ENCODE results near the gene HOTAIR. TPM values are rescaled to one million over a fixed set of nuclear protein-coding genes. Genes with fewer than 3 reads are reported as not detected.
A peak's percentile ranks its signal among the peaks of the same experiment; 100 is the strongest.

HOTAIR gene
- total RNA-seq, 3 donors from 2014 or later: not detected

DNA sequence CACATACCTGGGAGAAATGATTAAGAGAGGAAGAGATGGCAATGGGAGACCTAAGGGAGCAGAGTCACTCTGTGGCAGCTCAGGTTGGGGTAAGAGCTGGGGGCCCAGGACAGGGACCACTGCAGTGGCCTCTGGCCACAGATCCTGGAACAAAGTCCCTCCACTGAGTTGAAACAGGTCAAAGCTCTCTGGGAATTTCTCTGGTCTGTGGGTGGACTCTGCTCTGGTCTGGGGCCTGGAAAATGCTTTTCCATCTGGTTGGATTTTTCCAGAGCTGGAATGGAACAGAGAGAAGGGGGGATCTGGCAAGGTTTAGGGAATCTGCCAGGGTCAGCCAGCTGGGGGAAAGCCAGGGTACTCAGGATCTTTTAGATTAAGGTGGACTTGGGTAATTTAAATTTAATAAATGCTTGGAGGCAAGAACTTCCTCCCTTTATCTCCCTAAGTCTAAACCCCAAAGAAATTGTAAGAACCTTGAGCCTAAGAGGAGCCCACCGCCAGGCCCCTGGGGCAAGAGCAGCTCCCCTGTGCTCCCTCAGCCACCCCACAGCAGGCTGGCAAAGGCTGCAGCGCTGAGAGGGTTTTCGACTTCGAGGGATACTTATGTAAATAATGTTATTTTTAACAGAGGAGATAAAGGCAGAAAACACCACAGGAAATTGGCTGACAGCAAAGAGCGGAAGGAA lies 13.9 kb upstream of the HOTAIR start:
- H3K36me3 Mint-ChIP-seq (ENCODE audit: insufficient read depth): no peaks in the 10 kb centered on the region
- H3K4me3 Mint-ChIP-seq: no peak overlapping the region
- H3K9me3 Mint-ChIP-seq: no peaks in the 10 kb centered on the region
- peaks cover 33% of the 10 kb centered on the region for H3K4me1 Mint-ChIP-seq (ENCODE audit: low read depth)
- no peak for ATAC-seq
- H3K27me3 Mint-ChIP-seq (ENCODE audit: low read depth): peaks cover 92% of the 10 kb centered on the region
- DNase-seq: no peak

GRCh38 chr12:53987787-53988230 lies 13.1 kb upstream of the HOTAIR start:
- Mint-ChIP-seq H3K36me3 (ENCODE audit: insufficient read depth) (no peaks in the 10 kb centered on the region), H3K4me1 (ENCODE audit: low read depth) (peaks cover 33% of the 10 kb centered on the region), H3K4me3 (no peak overlapping the region), H3K9me3 (no peaks in the 10 kb centered on the region), H3K27me3 (ENCODE audit: low read depth) (peaks cover 93% of the 10 kb centered on the region)
- ATAC-seq: no peak
- DNase-seq: no peak

DNA sequence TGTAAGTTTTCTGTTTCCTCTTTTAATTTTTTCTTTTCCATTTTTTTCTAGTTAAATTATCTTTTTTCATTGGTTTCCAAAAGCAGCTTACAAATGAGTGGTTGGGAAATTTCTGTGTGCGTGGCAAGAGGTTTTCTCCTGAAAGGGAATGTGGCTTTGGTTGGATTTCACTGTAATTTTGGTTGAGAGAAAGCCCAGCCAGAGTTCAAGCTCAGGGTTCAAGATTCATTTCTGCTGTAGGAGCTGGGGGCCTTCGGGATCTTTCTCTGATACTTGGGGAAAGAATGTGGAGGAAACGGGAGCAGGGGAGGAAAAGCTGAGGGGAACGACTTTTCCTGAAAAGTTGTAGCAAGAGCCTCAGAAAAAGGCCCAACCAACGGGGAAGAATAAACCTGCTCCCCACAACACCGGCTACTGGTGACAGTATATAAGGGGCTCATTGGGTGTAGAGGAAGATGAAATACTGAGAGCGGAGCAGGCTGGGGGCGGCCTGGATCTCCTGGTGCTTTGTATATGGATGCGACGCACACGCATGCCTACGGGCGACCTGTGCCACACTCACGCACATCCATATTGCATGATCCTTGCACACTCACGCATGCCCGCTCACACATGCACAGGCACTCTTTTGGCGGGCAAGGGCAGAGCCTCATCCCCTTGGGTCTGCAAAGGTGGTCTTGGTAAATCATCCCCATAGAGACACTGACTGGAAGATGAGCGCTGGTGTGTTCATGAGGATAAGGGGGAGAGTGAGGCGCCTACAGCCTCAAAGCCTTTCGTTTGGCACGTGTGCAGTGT lies 12.1 kb upstream of the HOTAIR start:
- ATAC-seq (no peak), DNase-seq (no peak)
- peaks cover 33% of the 10 kb centered on the region for H3K4me1 Mint-ChIP-seq (ENCODE audit: low read depth)
- peaks cover 94% of the 10 kb centered on the region for H3K27me3 Mint-ChIP-seq (ENCODE audit: low read depth)
- H3K9me3 Mint-ChIP-seq: no peaks in the 10 kb centered on the region
- H3K36me3 Mint-ChIP-seq (ENCODE audit: insufficient read depth): no peaks in the 10 kb centered on the region
- H3K4me3 Mint-ChIP-seq: no peak overlapping the region

GRCh38 chr12:53985994-53986685 lies 11.4 kb upstream of the HOTAIR start:
- no peak overlapping the region for H3K4me3 Mint-ChIP-seq
- peaks cover 93% of the 10 kb centered on the region for H3K27me3 Mint-ChIP-seq (ENCODE audit: low read depth)
- H3K4me1 Mint-ChIP-seq (ENCODE audit: low read depth): peaks cover 33% of the 10 kb centered on the region
- peak in 1 of 2 donors; percentile 23 for ATAC-seq
- DNase-seq: no peak
- H3K36me3 Mint-ChIP-seq (ENCODE audit: insufficient read depth): no peaks in the 10 kb centered on the region
- no peaks in the 10 kb centered on the region for H3K9me3 Mint-ChIP-seq

DNA sequence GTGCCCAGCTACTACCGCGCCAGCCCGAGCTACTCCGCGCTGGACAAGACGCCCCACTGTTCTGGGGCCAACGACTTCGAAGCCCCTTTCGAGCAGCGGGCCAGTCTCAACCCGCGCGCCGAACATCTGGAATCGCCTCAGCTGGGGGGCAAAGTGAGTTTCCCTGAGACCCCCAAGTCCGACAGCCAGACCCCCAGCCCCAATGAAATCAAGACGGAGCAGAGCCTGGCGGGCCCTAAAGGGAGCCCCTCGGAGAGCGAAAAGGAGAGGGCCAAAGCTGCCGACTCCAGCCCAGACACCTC lies 10.9 kb upstream of the HOTAIR start:
- Mint-ChIP-seq H3K4me3 (no peak overlapping the region), H3K4me1 (ENCODE audit: low read depth) (peaks cover 33% of the 10 kb centered on the region), H3K27me3 (ENCODE audit: low read depth) (peaks cover 93% of the 10 kb centered on the region), H3K36me3 (ENCODE audit: insufficient read depth) (no peaks in the 10 kb centered on the region), H3K9me3 (no peaks in the 10 kb centered on the region)
- ATAC-seq (no peak), DNase-seq (no peak)

- Mint-ChIP-seq H3K4me3 (peak within 1 kb of the TSS; percentile 21), H3K9me3 (no peaks in the 10 kb centered on the region), H3K27me3 (ENCODE audit: low read depth) (peaks cover 93% of the 10 kb centered on the region), H3K36me3 (ENCODE audit: insufficient read depth) (no peaks in the 10 kb centered on the region), H3K4me1 (ENCODE audit: low read depth) (peaks cover 28% of the 10 kb centered on the region)
- ATAC-seq (peak; percentile 70 to 75), DNase-seq (peak; percentile 74)
Measured at GRCh38 chr12:53984901-53985691, 10.3 kb upstream of the HOTAIR start, which contains the start of gene HOXC10. TSS of gene HOXC10 (plus strand) at chr12:53985146. CDS start at chr12:53985260, 114 bp downstream.

- Mint-ChIP-seq H3K4me3 (no peak overlapping the region), H3K4me1 (ENCODE audit: low read depth) (peaks cover 17% of the 10 kb centered on the region), H3K36me3 (ENCODE audit: insufficient read depth) (no peaks in the 10 kb centered on the region), H3K9me3 (no peaks in the 10 kb centered on the region), H3K27me3 (ENCODE audit: low read depth) (peaks cover 93% of the 10 kb centered on the region)
- DNase-seq (no peak), ATAC-seq (no peak)
Measured at GRCh38 chr12:53983950-53984572, 9.3 kb upstream of the HOTAIR start.

DNA sequence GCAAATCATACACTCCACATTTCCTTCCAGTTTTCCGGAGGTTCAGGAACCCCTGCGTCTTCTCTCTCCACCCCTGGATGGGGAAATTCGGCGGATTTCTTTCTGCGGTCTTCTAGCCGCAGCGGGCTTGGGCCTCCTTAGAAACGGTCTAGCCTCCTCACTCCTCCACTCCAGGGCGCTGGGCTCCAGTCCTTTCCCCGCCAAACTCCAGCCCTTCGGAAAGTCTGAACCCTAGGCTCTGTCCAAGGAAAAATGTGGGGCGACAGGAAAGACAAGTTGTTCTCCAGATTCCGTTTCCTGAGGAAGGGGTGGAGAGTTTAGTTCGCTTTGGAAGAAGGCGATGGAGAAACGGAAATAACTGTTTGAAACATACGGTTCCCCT lies 8.8 kb upstream of the HOTAIR start:
- Mint-ChIP-seq H3K27me3 (ENCODE audit: low read depth) (peaks cover 93% of the 10 kb centered on the region), H3K4me1 (ENCODE audit: low read depth) (peaks cover 12% of the 10 kb centered on the region), H3K36me3 (ENCODE audit: insufficient read depth) (no peaks in the 10 kb centered on the region), H3K4me3 (no peak overlapping the region), H3K9me3 (no peaks in the 10 kb centered on the region)
- DNase-seq (no peak), ATAC-seq (no peak)

DNA sequence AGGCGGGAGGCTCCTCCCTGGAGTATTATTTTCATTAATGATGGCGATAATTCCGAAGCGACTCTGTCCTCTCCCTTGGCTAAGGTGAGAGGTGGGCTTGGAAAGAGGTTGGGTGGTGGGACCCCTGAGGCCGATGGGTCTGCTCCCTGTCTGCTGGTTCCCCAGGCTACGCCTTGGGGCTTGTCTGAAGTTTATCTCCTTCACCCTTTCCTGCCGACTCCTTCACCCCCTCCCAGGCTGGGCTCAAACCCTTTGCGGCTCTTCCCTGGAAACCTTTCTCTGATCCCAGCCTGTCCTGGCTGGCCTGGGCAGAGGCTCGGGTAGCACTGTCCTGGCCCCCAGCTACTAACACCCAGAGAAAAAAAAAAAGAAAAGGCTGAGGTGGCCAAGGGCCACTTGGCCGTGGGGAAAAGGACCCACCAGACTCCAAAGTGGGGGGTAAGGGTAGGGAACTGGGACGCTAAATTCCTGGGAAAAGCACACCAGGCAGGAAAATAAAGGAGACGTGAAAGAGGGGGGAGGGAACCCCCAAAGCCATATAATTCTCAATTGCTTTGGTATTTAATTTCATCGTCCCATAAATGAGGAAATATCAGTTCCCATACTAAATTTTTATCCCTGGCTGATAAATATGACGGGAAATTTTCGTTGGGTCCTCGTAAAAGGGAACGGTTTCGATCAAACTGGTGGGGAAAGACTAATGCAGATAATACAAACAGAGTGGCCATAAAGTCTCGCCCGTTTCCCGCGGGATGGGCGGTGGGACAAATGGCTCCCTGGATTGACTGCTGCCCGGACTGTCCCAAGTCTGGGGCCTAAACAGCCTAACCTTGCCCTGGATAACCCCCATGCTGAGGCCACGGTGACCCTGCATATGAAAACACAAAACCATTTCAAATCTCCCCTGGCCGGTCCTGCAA lies 8.2 kb upstream of the HOTAIR start:
- peaks cover 13% of the 10 kb centered on the region for H3K4me1 Mint-ChIP-seq (ENCODE audit: low read depth)
- H3K27me3 Mint-ChIP-seq (ENCODE audit: low read depth): peaks cover 92% of the 10 kb centered on the region
- no peak for ATAC-seq
- H3K36me3 Mint-ChIP-seq (ENCODE audit: insufficient read depth): no peaks in the 10 kb centered on the region
- H3K9me3 Mint-ChIP-seq: no peaks in the 10 kb centered on the region
- H3K4me3 Mint-ChIP-seq: no peak overlapping the region
- no peak for DNase-seq

- H3K4me3 Mint-ChIP-seq: no peak overlapping the region
- H3K9me3 Mint-ChIP-seq: no peaks in the 10 kb centered on the region
- peaks cover 13% of the 10 kb centered on the region for H3K4me1 Mint-ChIP-seq (ENCODE audit: low read depth)
Measured at GRCh38 chr12:53981634-53982565, 7.1 kb upstream of the HOTAIR start.

DNA sequence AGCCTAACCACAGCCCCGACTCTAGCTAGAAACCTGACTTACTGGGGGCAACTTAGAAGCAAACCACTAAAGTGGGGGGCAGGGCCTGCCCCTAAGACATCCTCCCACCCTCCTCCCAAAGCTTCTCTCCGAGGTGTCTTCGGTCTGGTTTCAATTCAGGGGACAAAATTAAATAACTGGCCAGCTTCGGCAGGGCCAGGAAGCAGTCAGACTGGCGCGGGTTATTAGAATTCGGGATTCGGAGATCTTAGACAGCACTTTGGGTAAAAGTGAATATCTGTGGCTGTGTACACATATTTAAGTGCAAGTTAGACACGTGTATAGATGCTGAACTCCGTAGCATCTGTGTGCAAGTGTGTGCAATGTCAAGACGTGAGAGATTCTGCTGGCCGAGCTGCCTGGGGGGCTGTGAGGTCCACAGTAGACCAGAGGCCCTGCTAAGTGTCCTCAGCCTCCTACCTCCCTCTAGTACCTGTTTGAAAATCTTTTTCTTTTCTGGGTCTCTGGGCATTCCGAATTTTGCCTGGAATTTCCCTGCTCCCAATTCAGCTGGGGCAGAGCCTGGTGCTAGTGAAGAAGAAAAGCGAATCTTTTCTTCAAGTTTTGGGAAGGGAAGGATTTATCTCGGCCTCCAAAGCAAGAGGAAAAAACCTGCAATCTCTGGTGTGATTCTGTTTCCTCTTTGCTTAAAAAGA lies 6.2 kb upstream of the HOTAIR start:
- ATAC-seq (no peak), DNase-seq (no peak)
- peaks cover 90% of the 10 kb centered on the region for H3K27me3 Mint-ChIP-seq (ENCODE audit: low read depth)
- H3K9me3 Mint-ChIP-seq: no peaks in the 10 kb centered on the region
- H3K4me1 Mint-ChIP-seq (ENCODE audit: low read depth): peaks cover 8% of the 10 kb centered on the region
- no peak overlapping the region for H3K4me3 Mint-ChIP-seq
- no peaks in the 10 kb centered on the region for H3K36me3 Mint-ChIP-seq (ENCODE audit: insufficient read depth)

More at GRCh38 chr12:53981634-53982565, 7.1 kb upstream of the HOTAIR start:
- peaks cover 91% of the 10 kb centered on the region for H3K27me3 Mint-ChIP-seq (ENCODE audit: low read depth)
- H3K36me3 Mint-ChIP-seq (ENCODE audit: insufficient read depth): no peaks in the 10 kb centered on the region
- DNase-seq: no peak
- no peak for ATAC-seq
